Colon (tissue), 2 donors: Measurements from ENCODE around the gene FEZF2.

Source experiments
- FAIRE-seq: peaks from 2 replicates; lab custom pipeline; 2012; peaks lifted over from hg19 to GRCh38; lab: Jason Lieb, UNC
- donor health status: control.
- donor health status: control.

FEZF2 gene

DNA sequence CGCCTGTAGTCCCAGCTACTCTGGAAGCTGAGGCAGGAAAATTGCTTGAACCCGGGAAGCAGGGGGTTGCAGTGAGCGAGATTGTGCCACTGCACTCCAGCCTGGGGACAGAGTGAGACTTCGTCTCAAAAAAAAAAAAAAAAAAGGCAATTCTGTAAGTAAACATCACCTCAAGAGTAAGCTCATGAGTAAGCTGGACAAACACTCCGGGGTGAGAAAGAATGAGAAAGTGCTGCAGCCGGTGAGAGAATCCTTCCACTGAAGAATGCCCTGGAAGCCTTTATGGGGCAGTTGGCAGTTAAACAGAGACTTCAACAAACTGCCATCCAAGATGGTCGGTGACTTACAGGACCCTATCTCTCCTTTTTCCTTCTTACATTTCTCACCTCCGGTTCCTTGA, 47.5 kb downstream of the FEZF2 start:
- no peak for FAIRE-seq

DNA sequence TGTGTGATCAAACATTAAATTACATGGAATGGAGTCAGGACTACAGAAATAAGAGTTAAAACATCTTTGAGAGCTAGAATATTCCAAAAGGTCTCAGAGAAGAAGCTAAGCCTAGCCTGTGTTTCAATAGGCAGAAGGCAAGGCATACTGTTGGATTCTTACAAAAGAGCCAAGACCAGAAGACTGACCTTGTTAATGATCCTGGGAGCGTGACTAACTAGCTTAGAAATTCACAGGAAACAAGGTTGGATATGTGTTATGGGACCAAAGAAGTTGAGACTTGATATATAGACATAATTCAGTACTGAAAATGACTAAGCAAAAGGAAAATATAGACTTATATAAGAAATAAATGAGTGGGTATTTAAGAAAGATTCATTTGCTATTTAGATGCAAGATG, 50.1 kb downstream of the FEZF2 start:
- FAIRE-seq: no peak
